ENCODE data around the gene AARSD1.

DNA sequence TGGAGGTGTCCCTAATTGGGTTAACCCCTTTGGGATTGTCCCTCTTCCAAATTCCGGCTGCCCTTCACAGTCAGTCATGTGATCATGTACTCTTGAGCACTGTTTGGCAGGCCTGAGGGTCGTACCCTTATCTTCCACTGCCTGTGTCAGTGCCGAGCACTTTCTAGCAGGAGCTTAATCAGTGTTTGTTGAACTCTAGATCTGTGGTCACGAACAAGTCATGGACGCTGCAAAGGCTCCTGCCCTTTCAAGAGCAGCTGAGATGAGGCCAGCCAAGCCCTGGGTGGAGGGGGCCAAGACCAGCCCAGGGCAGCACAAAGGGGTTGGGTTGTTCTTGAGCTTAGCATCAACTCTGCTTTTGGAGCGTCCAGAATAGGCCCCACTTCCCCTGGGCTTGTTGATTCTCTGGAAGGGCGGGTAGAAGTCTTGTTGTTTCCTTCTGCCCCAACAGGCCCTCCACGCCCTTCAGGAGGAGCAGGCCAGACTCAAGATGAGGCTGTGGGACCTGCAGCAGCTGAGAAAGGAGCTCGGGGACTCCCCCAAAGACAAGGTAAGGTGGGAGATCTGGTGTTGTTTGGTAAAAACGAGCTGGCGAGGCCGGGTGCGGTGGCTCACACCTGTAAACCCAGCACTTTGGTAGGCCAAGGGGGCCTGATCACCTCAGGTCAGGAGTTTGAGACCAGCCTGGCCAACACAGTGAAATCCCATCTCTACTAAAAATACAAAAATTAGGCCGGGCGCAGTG lies 47.6 kb upstream of the AARSD1 start:
- TF ChIP-seq GATA2 (IDR thresholded peaks at IDR 0.05; ENCODE audit: insufficient read depth, insufficient read length, low read depth, low read length): no peak
- TF ChIP-seq, protein P1, sequence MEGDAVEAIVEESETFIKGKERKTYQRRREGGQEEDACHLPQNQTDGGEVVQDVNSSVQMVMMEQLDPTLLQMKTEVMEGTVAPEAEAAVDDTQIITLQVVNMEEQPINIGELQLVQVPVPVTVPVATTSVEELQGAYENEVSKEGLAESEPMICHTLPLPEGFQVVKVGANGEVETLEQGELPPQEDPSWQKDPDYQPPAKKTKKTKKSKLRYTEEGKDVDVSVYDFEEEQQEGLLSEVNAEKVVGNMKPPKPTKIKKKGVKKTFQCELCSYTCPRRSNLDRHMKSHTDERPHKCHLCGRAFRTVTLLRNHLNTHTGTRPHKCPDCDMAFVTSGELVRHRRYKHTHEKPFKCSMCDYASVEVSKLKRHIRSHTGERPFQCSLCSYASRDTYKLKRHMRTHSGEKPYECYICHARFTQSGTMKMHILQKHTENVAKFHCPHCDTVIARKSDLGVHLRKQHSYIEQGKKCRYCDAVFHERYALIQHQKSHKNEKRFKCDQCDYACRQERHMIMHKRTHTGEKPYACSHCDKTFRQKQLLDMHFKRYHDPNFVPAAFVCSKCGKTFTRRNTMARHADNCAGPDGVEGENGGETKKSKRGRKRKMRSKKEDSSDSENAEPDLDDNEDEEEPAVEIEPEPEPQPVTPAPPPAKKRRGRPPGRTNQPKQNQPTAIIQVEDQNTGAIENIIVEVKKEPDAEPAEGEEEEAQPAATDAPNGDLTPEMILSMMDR (IDR thresholded peaks at IDR 0.05; ENCODE audit: extremely low read depth in 1 of 2, insufficient read depth in 1 of 2, low read depth in 1 of 2, low read length in 2 of 2): no peak
- no peak for TF ChIP-seq EZH2 (IDR thresholded peaks at IDR 0.05; ENCODE audit: borderline replicate concordance, low read depth, low read length, severe bottlenecking)
- no peak for TF ChIP-seq MAX (IDR thresholded peaks at IDR 0.05; ENCODE audit: insufficient read depth, insufficient read length)
- TF ChIP-seq POLR2AphosphoS5 (IDR thresholded peaks at IDR 0.05; ENCODE audit: insufficient read depth, low read depth, low read length): no peak
- TF ChIP-seq POLR2A (IDR thresholded peaks at IDR 0.05; ENCODE audit: low read depth, low read length): no peak

Measured in endothelial cell of umbilical vein (primary cell).